HUES48 (cell line): ENCODE measurements around the gene LCN6.
"Not testable (repeated sequence)": the region's sequence is repeated elsewhere in the genome, so short reads cannot be mapped to it uniquely, and the experiment has no call there.

ENCODE experiments used
- H3K27ac ChIP-seq: one replicate; pipeline ENCODE4 v1.7.0; 2013; ENCODE audit warnings: low read depth, low read length, inconsistent platforms
- H3K27me3 ChIP-seq: 2 replicates; pipeline ENCODE4 v1.6.1; 2013; ENCODE audit warnings: mild to moderate bottlenecking, low read length; ENCODE audit not compliant: control insufficient read depth, insufficient read depth
- H3K36me3 ChIP-seq: 2 replicates; pipeline ENCODE4 v1.6.1; 2013; ENCODE audit warnings: low read length; ENCODE audit not compliant: control insufficient read depth, insufficient read depth
- H3K4me1 ChIP-seq: 2 replicates; pipeline ENCODE4 v1.6.1; 2013; ENCODE audit warnings: mild to moderate bottlenecking, low read length; ENCODE audit not compliant: control insufficient read depth, insufficient read depth
- H3K4me3 ChIP-seq: 2 replicates; pipeline ENCODE4 v1.5.1; 2013; ENCODE audit warnings: mild to moderate bottlenecking, low read depth, low read length
- H3K9ac ChIP-seq: 2 replicates; pipeline ENCODE4 v1.6.1; 2013; ENCODE audit warnings: mild to moderate bottlenecking, low read depth, low read length, moderate library complexity
- H3K9me3 ChIP-seq: 2 replicates; pipeline ENCODE4 v1.6.1; 2013; ENCODE audit warnings: low read length; ENCODE audit not compliant: control insufficient read depth, insufficient read depth

LCN6 gene

GRCh38 chr9:136777359-136777758 is 29.0 kb upstream of the LCN6 start:
- Histone ChIP-seq H3K4me3 (no peak overlapping the region), H3K9me3 (peaks cover 4% of the 10 kb centered on the region; the same call in 1 of the 2 replicates), H3K9ac (no peak overlapping the region), H3K27ac (no peak overlapping the region), H3K27me3 (no peaks in the 10 kb centered on the region), H3K4me1 (no peaks in the 10 kb centered on the region), H3K36me3 (no peaks in the 10 kb centered on the region)

- no peak overlapping the region for H3K4me3 ChIP-seq
- H3K9ac ChIP-seq, result no peak overlapping the region
Observed at GRCh38 chr9:136776947-136777346, 28.6 kb upstream of the LCN6 start.

GRCh38 chr9:136775191-136775590 is 26.9 kb upstream of the LCN6 start:
- no peaks in the 10 kb centered on the region for H3K27me3 ChIP-seq

More at GRCh38 chr9:136776947-136777346, 28.6 kb upstream of the LCN6 start:
- Histone ChIP-seq H3K9me3 (peaks cover 4% of the 10 kb centered on the region; the same call in 1 of the 2 replicates), H3K4me1 (no peaks in the 10 kb centered on the region), H3K36me3 (no peaks in the 10 kb centered on the region), H3K27ac (no peak overlapping the region), H3K27me3 (no peaks in the 10 kb centered on the region)

GRCh38 chr9:136774416-136775045 is 26.2 kb upstream of the LCN6 start:
- peaks cover 4% of the 10 kb centered on the region; the same call in 1 of the 2 replicates for H3K9me3 ChIP-seq
- no peaks in the 10 kb centered on the region for H3K4me1 ChIP-seq
- no peak overlapping the region for H3K27ac ChIP-seq
- H3K9ac ChIP-seq, result no peak overlapping the region
- H3K27me3 ChIP-seq, result no peaks in the 10 kb centered on the region
- H3K4me3 ChIP-seq, result no peak overlapping the region
- H3K36me3 ChIP-seq, result no peaks in the 10 kb centered on the region

More at GRCh38 chr9:136775191-136775590, 26.9 kb upstream of the LCN6 start:
- no peaks in the 10 kb centered on the region for H3K4me1 ChIP-seq
- H3K4me3 ChIP-seq, result no peak overlapping the region
- peaks cover 4% of the 10 kb centered on the region; the same call in 1 of the 2 replicates for H3K9me3 ChIP-seq
- H3K27ac ChIP-seq, result no peak overlapping the region
- no peak overlapping the region for H3K9ac ChIP-seq
- H3K36me3 ChIP-seq, result no peaks in the 10 kb centered on the region

- Histone ChIP-seq H3K4me3 (no peak overlapping the region), H3K4me1 (no peaks in the 10 kb centered on the region), H3K36me3 (no peaks in the 10 kb centered on the region), H3K27me3 (no peaks in the 10 kb centered on the region), H3K27ac (no peak overlapping the region), H3K9me3 (peaks cover 4% of the 10 kb centered on the region; the same call in 1 of the 2 replicates), H3K9ac (no peak overlapping the region)
Observed at GRCh38 chr9:136773386-136774044, 25.2 kb upstream of the LCN6 start.

GRCh38 chr9:136771907-136772415 is 23.6 kb upstream of the LCN6 start:
- Histone ChIP-seq H3K4me3 (no peak overlapping the region), H3K27me3 (no peaks in the 10 kb centered on the region), H3K36me3 (no peaks in the 10 kb centered on the region), H3K9me3 (peaks cover 4% of the 10 kb centered on the region; the same call in 1 of the 2 replicates), H3K9ac (no peak overlapping the region), H3K27ac (no peak overlapping the region), H3K4me1 (no peaks in the 10 kb centered on the region)

GRCh38 chr9:136769710-136770191 is 21.4 kb upstream of the LCN6 start:
- Histone ChIP-seq H3K4me3 (peak overlapping the region; percentile 49; the same call in 1 of the 2 replicates), H3K4me1 (no peaks in the 10 kb centered on the region), H3K27me3 (no peaks in the 10 kb centered on the region), H3K9me3 (peaks cover 4% of the 10 kb centered on the region; the same call in 1 of the 2 replicates), H3K27ac (no peak overlapping the region), H3K36me3 (no peaks in the 10 kb centered on the region), H3K9ac (no peak overlapping the region)

- not testable (repeated sequence) for H3K36me3 ChIP-seq, H3K9ac ChIP-seq, H3K27ac ChIP-seq, H3K9me3 ChIP-seq, H3K27me3 ChIP-seq, H3K4me1 ChIP-seq, H3K4me3 ChIP-seq
Observed at GRCh38 chr9:136766410-136767120, 18.2 kb upstream of the LCN6 start.

GRCh38 chr9:136765745-136766409 is 17.6 kb upstream of the LCN6 start:
- H3K36me3 ChIP-seq, H3K9ac ChIP-seq, H3K27ac ChIP-seq, H3K4me3 ChIP-seq, H3K4me1 ChIP-seq, H3K27me3 ChIP-seq, H3K9me3 ChIP-seq: not testable (repeated sequence)

GRCh38 chr9:136765041-136765440 is 16.7 kb upstream of the LCN6 start:
- Histone ChIP-seq H3K9ac (no peak overlapping the region), H3K27ac (no peak overlapping the region), H3K36me3 (no peaks in the 10 kb centered on the region), H3K27me3 (no peaks in the 10 kb centered on the region), H3K9me3 (no peaks in the 10 kb centered on the region), H3K4me3 (no peak overlapping the region), H3K4me1 (no peaks in the 10 kb centered on the region; the same call in 1 of the 2 replicates)
